Right renal pelvis (tissue), 4 donors: ENCODE data around the gene TLCD2. TPM values are rescaled to one million over a fixed set of nuclear protein-coding genes. Genes with fewer than 3 reads are reported as not detected.
"Not testable (repeated sequence)": the region's sequence is repeated elsewhere in the genome, so short reads cannot be mapped to it uniquely, and the experiment has no call there.

Experiments used
- DNase-seq, 4 donors: peaks; one replicate each; pipeline ENCODE4 v3.0.0-alpha.2; 2013; ENCODE audit warnings: low read depth in 4 of 4, low spot score in 3 of 4, missing footprints in 1 of 4
- polyA plus RNA-seq, 4 donors: library from polyadenylated mRNA; unstranded; fragments of 120-200 nt; gene quantifications; one replicate each; pipeline ENCODE4 v1.2.1, GENCODE V29; 2013; ENCODE audit not compliant: insufficient read length in 4 of 4

TLCD2 gene
- polyA plus RNA-seq, 4 donors, result 5.1 to 6.2 (median 5.9) TPM

DNA sequence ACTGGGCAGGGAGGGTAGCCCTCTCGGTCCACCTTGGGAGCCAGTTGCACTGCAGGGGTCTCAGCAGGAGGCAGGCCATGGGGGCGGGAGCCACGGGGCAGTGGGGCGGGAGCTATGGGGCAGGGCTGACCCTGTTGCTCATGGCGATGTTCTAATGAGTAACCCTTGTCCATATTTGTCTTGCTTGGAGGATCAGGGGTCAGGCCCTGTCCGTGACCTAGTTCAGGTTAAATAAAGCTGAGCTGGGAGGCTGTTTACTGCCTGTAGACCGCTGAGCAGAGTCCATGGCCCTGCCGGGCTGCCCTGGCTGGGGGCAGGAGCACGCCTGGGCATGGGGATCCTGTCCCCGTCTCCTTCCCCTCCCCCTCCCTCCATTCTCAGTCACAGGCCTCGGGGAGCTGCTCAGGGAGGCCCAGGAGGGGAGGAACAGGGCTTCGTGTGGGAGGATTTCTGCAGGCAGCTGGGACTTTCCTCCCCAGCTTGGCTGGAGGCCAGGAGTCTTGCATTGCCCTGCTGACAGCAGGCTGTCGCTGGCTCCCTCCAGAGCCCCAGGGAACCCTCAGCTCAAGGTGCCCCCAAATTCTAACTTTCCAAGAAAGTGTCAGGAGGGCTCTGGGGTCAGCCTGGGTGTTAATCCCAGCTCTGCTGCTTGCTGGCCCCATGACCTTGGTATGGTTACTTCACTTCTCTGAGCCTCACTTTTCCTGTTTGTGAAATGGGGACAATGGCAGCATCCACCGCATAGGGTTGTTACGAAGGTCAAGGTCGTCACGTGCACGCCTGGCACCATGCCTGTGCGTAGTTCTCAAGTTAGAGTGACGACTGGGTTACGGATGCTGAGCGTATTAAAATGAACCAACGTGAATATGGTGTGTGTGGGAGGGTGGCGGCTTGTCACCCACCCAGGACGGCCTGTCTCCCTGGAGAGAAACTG, 26.4 kb upstream of the TLCD2 start:
- DNase-seq, result no peak

DNA sequence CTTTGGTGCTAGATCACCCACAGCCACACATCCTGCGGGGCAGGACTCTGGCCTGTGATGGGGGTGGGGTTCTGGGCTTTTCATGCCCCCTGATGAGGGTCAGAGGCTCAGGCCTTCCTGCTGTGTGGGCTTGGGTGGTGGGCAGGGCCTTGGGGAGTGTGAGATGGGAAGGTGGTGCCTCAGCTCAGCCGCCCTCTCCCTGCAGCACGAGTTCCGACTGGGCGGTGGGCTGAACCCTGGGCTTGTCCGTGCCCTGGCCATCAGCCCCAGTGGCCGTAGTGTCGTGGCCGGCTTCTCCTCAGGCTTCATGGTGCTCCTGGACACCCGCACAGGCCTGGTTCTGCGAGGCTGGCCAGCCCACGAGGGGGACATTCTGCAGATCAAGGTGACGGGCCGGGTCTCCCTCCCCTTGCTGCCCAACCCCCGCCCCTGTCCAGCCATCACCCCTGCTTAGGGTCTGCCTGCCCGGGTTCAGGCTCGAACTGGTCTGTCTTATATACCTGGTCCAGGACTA, 25.7 kb upstream of the TLCD2 start:
- no peak for DNase-seq

DNA sequence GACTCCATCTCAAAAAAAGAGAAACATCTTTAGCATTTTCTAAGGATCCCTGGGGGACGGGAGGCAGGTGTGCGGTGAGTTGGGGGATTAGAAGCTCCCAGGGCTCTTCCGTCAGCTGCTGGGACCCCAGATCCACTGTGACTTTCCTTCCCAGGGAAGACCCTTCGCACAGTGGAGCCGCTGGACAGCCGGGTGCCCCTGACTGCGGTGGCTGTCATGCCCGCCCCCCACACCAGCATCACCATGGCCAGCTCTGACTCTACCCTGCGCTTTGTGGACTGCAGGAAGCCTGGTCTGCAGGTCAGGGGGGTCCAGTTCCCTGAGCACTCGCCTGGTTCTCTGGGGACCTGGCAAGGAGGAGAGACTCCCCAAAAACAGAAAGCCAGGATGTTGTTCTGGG, 25.2 kb upstream of the TLCD2 start:
- DNase-seq, result no peak

- no peak for DNase-seq
These were observed 23.6 kb upstream of the TLCD2 start for GRCh38 chr17:1733759-1734158.

- no peak for DNase-seq
These were observed 22.7 kb upstream of the TLCD2 start for GRCh38 chr17:1732833-1733321.

GRCh38 chr17:1732241-1732832, 22.2 kb upstream of the TLCD2 start:
- DNase-seq, result no peak

GRCh38 chr17:1731194-1731506, 21.0 kb upstream of the TLCD2 start:
- no peak for DNase-seq

- DNase-seq, result no peak
These were observed 20.4 kb upstream of the TLCD2 start for GRCh38 chr17:1730326-1731193.

GRCh38 chr17:1729966-1730325, 19.8 kb upstream of the TLCD2 start:
- DNase-seq, result no peak

DNA sequence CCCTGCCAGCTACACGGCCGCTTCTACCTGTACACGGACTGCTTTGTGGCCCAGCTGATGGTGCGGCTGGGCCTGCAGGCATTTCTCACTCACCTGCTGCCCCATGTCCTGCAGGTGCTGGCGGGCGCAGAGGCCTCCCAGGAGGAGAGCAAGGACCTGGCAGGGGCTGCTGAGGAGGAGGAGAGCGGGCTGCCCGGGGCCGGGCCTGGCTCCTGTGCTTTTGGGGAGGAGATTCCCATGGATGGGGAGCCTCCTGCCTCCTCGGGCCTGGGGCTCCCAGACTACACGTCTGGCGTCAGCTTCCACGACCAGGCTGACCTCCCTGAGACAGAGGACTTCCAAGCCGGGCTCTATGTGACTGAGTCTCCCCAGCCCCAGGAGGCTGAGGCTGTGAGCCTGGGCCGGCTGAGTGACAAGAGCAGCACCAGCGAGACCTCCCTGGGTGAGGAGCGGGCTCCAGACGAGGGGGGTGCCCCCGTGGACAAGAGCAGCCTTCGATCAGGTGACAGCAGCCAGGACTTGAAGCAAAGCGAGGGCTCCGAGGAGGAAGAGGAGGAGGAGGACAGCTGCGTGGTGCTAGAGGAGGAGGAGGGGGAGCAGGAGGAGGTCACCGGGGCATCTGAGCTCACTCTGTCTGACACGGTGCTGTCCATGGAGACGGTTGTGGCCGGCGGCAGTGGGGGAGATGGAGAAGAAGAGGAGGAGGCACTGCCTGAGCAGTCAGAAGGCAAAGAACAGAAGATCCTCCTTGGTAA, 17.9 kb upstream of the TLCD2 start:
- DNase-seq, result no peak

DNA sequence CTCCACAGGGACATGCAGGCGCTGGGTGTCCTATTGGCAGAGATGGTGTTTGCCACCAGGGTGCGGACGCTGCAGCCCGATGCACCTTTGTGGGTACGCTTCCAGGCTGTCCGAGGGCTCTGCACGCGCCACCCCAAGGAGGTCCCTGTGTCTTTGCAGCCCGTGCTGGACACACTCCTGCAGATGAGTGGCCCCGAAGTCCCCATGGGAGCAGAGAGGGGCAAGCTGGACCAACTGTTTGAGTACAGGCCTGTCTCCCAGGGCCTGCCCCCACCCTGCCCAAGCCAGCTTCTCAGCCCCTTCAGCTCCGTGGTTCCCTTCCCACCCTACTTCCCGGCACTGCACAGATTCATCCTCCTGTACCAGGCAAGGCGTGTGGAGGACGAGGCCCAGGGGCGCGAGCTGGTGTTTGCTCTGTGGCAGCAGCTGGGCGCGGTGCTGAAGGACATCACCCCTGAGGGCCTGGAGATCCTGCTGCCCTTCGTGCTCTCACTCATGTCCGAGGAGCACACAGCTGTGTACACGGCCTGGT, 17.1 kb upstream of the TLCD2 start:
- DNase-seq, result no peak

DNA sequence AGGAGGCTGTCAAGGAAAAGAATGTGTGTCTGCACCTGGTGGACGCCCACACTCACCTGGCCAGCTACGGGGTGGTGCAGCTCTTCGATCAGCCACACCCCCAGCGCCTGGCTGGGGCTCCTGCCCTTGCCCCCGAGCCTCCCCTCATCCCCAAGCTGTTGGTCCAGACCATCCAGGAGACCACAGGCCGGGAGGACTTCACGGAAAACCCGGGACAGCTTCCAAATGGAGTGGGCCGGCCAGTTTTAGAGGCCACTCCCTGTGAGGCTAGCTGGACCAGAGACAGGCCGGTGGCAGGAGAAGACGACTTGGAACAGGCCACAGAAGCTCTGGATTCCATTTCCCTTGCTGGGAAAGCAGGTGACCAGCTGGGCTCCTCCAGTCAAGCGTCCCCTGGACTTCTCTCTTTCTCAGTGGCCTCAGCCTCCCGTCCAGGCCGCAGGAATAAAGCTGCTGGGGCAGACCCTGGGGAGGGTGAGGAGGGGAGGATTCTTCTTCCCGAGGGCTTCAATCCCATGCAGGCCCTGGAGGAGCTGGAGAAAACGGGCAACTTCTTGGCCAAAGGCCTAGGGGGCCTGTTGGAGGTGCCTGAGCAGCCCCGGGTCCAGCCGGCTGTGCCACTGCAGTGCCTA, 16.6 kb upstream of the TLCD2 start:
- DNase-seq, result no peak

DNA sequence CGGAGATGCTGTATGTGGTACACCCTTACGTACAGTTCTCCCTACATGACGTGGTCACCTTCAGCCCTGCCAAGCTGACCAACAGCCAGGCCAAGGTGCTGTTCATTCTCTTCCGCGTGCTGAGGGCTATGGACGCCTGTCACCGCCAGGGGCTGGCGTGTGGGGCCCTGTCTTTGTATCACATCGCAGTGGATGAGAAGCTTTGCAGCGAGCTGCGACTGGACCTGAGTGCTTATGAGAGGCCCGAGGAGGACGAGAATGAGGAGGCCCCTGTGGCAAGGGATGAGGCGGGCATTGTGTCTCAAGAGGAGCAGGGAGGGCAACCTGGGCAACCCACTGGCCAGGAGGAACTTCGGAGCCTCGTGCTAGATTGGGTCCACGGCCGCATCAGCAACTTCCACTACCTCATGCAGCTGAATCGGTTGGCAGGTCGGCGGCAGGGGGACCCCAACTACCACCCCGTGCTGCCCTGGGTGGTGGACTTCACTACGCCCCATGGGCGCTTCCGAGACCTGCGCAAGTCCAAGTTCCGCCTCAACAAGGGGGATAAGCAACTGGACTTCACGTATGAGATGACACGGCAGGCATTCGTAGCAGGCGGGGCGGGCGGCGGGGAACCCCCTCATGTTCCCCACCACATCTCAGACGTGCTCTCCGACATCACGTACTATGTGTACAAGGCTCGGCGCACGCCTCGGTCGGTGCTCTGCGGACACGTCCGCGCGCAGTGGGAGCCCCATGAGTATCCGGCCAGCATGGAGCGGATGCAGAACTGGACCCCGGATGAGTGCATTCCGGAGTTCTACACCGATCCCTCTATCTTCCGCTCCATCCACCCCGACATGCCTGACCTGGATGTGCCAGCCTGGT, 15.7 kb upstream of the TLCD2 start:
- DNase-seq, result no peak

- DNase-seq, result no peak
These were observed 14.9 kb upstream of the TLCD2 start for GRCh38 chr17:1724869-1725641.

DNA sequence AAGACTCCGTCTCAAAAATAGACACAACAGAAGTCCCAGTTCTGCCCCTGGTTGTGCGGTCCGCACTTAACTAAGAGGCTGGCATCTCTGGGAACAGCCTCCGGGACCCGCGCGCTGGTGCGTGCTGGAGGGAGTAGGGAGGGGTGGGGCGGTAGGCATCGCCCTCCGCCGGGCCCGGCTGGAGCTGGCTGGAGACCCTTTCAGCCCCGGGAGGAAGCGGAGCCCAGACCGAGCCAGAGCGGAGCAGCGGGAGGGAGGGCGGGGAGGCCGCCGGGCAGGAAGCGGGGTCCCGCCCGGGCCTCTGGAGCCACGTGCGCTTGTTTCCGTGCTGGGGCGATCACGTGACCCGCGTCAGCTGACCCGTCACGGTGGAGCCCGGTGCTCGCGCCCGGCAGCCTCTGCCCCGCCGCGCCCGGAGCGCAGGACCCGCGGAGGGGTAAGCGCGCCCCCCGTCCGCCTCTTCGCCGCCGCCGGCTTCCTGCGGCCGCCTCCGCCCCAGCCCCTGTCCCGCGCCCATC, 14.2 kb upstream of the TLCD2 start, which contains the start of gene WDR81:
Gene WDR81, plus strand, starts transcription at position 354 of the 518 bp plus-strand sequence. CDS start 256 bp downstream, outside the sequence.
- peak in 2 of 4 donors; percentile 71 to 73 for DNase-seq

GRCh38 chr17:1722022-1722421, 11.8 kb upstream of the TLCD2 start:
- not testable (repeated sequence) for DNase-seq

DNA sequence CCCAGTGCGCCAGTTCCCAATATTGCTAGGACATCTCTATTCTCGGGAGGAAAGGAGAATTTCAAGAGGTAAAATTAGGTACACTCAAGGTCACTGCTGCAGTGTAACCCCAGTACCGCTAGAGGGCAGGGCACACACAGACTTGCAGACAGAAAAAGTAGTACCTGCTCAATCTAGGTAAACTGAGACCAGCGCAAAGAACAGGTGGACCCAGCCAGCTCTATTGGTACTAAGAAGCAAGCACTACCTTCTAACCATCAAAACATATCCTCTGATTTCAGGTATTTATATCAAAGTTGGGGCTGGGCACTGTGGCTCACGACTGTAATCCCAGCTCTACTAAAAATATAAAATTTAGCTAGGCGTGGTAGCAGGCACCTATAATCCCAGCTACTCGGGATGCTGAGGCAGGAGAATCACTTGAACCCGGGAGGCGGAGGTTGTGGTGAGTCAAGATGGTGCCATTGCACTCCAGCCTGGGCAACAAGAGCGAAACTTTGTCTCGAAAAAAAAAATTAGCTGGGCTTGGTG, 10.7 kb upstream of the TLCD2 start:
- no peak for DNase-seq
